Measurements from ENCODE around the gene QRICH1.
"Not testable (repeated sequence)": the region's sequence is repeated elsewhere in the genome, so short reads cannot be mapped to it uniquely, and the experiment has no call there.

- TF ChIP-seq CTCF, POLR2A (IDR thresholded peaks at IDR 0.05): not testable (repeated sequence)
These were observed 85.2 kb downstream of the QRICH1 start for GRCh38 chr3:49008627-49009026.
